Kidney epithelial cell (primary cell): Measurements from ENCODE around the gene S100A2. TPM values are rescaled to one million over a fixed set of nuclear protein-coding genes. Genes with fewer than 3 reads are reported as not detected.

Source experiments
- DNase-seq: peaks from one replicate; pipeline ENCODE4 v3.0.0-alpha.2; 2010; ENCODE audit warnings: low read depth
- H3K27me3 ChIP-seq: 2 replicates; pipeline ENCODE4 v1.6.0; 2011; ENCODE audit warnings: low read length; ENCODE audit not compliant: control insufficient read depth, insufficient read depth
- H3K36me3 ChIP-seq: 2 replicates; pipeline ENCODE4 v1.5.1; 2011; ENCODE audit warnings: low read length; ENCODE audit not compliant: control insufficient read depth, insufficient read depth
- H3K4me3 ChIP-seq: 2 replicates; pipeline ENCODE4 v1.5.1; 2011; ENCODE audit warnings: low read depth, mild to moderate bottlenecking, control low read depth, low read length
- CTCF ChIP-seq: IDR thresholded peaks from 2 replicates; pipeline ENCODE4 v1.5.1; 2011; ENCODE audit warnings: mild to moderate bottlenecking, moderate library complexity, low read length, control low read depth, inconsistent platforms; ENCODE audit not compliant: insufficient read depth, poor library complexity, severe bottlenecking
- total RNA-seq: library from RNA; depleted of rRNA; stranded (reverse); fragments of >200 nt; gene quantifications from 2 replicates; pipeline ENCODE4 v1.2.3, GENCODE V29; 2015

The S100A2 gene
- 16.1 and 27.5 TPM in 2 replicates for total RNA-seq

- peak; percentile 94 for DNase-seq
- Histone ChIP-seq H3K27me3 (no peaks in the 10 kb centered on the region), H3K4me3 (no peak within 1 kb of the TSS), H3K36me3 (no peaks in the 10 kb centered on the region)
- TF ChIP-seq CTCF = no peak
Observed at GRCh38 chr1:153565529-153566374, at the start of gene S100A2. Gene S100A2, minus strand, starts transcription at chr1:153565844. Its CDS starts 1,967 bp downstream, at chr1:153563877.

DNA sequence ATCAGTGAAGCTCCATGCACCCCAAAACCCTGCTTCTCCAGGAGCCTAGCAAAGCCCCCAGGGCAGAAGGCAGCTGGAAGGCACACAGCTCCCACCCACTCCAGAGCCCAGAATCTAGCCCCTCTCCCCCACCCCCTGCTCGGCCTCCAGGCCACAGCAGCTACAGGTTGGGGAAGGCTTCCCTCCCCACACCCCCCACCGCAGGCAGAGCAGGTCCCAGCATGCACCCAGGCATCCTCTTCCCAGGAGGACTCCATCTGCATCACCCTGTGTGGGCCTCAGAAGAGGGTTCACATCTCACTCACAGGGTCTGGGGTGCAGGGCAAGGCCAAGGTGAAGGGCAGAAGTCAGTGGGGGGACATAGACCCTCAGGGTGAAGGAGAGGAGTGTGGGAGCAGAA is 49.8 kb upstream of the S100A2 start:
- H3K27me3 ChIP-seq = no peaks in the 10 kb centered on the region
- no peaks in the 10 kb centered on the region for H3K36me3 ChIP-seq
- no peak for TF ChIP-seq CTCF
- DNase-seq = no peak
- H3K4me3 ChIP-seq = no peak overlapping the region

DNA sequence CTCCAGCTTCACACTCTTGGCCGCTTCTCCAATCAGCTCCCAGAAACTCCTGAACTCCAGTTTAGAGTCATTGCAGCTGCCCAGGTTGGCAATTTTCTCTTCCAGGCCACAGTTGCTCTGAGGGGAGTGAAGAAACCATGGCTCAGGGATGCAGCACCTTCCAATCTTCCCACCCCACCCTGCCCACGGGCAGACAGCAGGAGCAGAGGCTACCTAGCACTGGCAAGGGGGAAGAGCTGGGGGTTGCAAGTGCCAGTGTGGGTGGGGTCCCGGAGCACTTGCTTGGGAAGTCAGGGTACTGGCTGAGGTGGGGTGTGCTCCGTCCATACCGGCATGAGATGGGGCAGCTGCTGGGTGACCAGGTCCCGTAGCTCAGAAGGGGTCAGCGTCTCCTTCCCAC is 49.3 kb upstream of the S100A2 start:
- DNase-seq = no peak
- no peaks in the 10 kb centered on the region for H3K27me3 ChIP-seq
- TF ChIP-seq CTCF = no peak
- no peak overlapping the region for H3K4me3 ChIP-seq
- no peaks in the 10 kb centered on the region for H3K36me3 ChIP-seq

DNA sequence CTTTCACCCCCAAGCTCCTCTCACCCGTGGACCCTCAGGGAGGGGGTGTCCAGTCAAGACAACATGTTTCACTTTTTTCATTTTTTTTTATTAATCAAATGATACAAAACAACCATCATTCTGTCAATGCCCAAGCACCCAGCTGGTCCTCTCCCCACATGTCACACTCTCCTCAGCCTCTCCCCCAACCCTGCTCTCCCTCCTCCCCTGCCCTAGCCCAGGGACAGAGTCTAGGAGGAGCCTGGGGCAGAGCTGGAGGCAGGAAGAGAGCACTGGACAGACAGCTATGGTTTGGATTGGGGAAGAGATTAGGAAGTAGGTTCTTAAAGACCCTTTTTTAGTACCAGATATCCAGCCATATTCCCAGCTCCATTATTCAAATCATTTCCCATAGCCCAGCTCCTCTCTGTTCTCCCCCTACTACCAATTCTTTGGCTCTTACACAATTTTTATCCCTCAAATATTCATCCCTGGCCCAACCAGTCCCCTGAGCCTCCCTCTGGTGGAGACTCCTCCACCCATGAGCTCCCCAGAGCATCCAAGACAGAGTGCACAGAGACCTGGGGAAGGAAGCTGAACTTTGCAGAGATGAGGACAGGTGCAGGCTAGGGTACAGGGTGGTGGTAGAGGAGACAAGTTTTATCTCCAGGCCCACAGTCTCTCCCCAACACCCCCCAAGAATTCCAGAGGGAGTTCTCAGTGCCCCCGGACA is 48.7 kb upstream of the S100A2 start:
- no peaks in the 10 kb centered on the region for H3K36me3 ChIP-seq
- no peak overlapping the region for H3K4me3 ChIP-seq
- no peak for DNase-seq
- no peak for TF ChIP-seq CTCF
- no peaks in the 10 kb centered on the region for H3K27me3 ChIP-seq

DNA sequence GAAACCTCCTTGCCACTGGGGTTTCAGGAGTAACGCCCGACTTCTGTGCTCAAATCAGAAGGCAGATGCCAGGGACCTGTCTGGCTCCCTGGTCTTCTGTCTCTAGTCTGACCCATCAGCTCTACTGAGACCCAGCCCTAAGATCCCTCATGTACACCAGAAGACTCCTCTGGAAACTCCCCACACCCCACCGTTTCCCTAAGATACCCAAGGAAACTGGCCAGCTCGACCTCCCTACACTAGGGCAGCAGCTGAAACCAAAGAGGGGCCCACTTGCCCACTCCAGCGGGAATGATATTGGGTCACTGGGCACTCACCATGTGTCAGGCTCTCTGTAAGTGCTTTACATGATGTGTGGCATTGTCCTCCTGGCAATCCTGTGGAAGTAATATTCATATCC is 47.8 kb upstream of the S100A2 start:
- DNase-seq = no peak
- H3K27me3 ChIP-seq = no peaks in the 10 kb centered on the region
- no peak for TF ChIP-seq CTCF
- peak overlapping the region; percentile 87 for H3K4me3 ChIP-seq
- H3K36me3 ChIP-seq = no peaks in the 10 kb centered on the region
